Endometrium (tissue), 2 donors: ENCODE results near the gene SMIM36.
"Not testable (repeated sequence)": the region's sequence is repeated elsewhere in the genome, so short reads cannot be mapped to it uniquely, and the experiment has no call there.

ENCODE experiments used
- FAIRE-seq: peaks from 2 replicates; lab custom pipeline; 2012; peaks lifted over from hg19 to GRCh38; lab: Jason Lieb, UNC
- donor health status: control.
- donor health status: control.

The SMIM36 gene

DNA sequence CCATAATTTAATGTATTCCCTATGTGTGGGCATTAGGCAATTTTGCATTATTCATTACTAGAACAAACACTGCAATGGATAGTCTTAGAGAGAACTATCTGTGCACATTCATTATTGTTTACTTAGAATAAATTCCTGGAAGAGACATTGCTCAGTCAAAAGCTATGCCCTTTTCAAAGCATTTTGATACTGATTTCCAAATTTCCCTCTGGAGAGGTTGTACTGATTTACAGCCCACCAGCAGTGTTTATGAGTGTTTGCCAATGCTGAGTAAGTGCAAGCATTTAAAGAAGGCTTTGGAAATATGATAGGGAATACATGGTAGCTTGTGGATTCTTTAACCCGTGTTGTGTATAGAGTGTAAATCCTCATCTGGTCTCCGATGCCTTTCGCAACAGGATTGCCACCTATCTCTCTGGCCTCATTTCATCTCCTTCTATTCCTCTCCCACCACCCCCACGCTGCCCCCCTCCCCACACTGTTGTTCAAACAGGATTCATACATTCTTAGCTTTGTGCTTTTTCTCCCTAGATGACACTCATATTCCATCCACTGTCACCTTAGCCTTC, 56.3 kb downstream of the SMIM36 start:
- FAIRE-seq = no peak

DNA sequence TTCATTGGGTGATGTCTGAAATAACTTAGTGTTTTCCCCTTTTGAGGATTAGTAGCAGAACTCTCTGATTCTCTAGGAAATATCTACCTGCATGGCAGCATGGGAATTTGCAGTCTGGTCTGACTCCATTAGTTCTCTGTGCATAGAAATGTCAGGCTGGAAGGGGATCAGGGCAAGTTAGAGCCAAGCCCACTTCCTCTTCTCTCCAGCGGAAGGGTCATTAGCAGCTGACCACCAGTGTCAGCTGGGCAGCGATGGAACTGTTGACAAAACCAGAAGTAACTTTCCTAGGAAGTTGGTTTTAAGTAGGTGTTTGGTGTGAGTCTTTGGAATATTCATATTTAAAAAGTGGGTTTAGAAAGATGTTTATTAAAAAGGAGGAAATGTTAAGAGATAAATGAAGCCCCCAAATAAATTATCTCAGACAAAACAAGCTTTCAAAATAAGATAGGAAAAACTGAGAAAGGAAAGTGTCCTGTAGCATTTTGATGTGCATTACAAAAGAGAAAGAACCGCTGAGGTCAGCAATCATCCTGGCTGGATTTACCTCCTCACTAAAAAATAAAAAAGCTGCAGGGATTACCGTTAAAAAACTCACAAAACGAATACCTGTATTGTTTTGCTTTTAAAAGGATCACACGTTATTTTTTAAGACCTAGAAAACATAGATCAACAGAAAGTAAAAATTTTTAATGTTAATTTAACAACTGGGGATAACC, 57.3 kb downstream of the SMIM36 start:
- no peak for FAIRE-seq

DNA sequence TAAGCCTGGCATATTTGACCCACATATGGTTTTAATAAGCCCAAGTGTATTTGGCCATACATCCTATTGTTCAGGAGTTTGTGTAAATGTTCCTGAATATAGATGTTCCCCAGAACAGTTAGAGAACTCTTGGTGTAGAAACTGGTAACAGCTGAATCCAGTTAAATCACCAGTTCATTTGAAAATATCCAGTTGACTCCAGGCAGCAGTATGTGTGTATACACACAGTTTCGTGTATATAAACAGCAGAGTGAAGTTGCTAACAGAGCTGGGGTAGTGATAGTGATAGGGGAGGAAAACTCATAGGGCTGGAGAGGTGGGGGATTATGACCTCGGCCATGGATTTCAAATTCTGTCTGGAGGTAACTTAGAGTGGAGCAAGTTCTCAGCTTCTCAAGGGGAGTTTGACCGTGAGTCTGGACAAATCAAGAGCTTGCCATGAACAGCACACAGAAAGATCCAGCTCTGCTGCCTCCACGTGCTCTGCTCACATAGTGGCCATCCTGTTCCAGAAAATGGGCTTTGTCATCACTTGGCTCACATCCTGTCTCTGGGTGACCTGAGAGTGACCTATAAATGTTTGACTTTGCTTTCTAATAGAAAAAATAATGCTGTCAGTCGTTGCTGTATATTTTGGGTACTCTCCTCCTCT, 59.0 kb downstream of the SMIM36 start:
- no peak for FAIRE-seq

DNA sequence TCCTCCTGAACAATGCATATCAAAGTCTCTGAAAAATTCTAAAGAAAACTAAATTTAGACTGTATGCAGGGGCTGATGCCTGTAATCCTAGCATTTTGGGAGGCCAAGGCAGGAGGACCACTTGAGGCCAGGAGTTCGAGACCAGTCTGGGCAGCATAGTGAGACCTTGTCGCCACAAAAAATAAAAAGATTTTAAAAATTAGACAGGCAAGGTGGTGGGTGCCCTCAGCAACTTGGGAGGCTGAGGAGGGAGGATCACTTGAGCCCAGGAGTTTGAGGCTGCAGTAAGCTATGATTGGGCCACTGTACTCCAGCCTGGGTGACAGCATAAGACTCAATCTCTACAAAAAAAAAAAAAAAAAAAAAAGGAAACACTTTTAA, 59.5 kb downstream of the SMIM36 start:
- no peak for FAIRE-seq

DNA sequence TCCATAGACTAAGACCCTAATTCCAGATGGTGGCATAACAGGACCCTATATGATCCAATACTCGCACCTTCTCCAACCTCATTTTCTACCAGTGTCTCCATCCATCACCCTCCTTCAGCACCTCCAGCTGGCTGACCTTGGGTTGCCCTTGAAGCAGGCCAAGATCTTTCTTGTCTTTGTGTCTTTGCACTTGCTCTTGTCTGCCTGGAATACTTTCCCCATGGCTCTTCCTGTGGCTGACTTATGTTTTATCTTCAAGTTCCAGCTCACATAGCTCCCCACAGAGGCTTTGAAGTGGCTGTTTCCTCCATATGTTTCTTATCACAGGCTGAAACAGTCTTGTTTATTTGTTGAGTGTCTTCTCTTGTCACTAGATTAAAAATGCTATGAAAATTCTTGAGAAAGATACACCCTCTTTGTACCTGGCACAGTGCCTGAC, 60.0 kb downstream of the SMIM36 start:
- no peak for FAIRE-seq

DNA sequence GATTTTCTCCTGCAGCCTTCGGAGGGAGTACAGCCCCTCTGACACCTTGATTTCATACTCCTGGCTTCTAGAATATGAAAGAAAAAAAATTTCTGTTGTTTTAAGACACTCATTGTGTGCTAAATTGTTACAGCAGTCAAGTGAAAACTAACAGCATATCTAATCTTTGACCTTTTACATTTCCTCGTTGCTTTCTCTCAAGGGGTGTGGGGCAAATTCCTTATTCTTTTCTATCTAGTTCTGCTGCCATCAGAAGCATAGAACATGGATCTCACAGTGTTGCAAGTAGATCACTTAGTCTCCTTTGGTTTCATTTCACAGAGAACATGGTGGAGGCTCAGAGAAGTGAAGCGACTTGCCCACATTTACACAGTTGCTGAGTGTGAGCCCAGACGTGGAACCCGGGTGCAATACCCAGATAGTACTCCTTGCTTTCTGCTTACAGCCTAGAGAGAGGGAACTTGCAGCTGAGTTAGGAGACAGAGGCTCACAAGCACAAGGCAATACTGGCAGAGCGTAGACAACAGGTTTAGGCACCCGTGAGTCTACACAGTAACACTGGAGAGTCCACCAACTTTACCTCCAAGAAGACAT, 60.9 kb downstream of the SMIM36 start:
- FAIRE-seq = no peak

DNA sequence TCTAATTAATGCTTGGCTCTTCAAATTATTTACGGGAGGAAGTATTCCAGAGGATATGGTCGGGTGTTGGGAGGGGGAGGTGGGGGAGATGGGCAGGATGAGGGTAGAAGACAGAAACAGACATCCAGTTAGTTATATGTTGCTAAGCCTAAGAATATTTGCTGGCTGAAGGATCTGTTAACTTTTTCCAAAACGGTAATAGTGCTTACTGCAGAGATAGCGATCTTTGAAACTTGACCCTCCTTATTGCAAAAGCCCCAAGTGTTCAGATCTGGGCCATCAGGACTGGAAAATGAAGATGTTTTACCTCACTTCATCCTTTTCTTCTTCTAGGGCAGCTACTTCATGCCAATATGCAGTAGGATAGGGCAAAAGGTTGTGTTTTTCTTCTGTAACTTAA, 62.6 kb downstream of the SMIM36 start:
- no peak for FAIRE-seq

DNA sequence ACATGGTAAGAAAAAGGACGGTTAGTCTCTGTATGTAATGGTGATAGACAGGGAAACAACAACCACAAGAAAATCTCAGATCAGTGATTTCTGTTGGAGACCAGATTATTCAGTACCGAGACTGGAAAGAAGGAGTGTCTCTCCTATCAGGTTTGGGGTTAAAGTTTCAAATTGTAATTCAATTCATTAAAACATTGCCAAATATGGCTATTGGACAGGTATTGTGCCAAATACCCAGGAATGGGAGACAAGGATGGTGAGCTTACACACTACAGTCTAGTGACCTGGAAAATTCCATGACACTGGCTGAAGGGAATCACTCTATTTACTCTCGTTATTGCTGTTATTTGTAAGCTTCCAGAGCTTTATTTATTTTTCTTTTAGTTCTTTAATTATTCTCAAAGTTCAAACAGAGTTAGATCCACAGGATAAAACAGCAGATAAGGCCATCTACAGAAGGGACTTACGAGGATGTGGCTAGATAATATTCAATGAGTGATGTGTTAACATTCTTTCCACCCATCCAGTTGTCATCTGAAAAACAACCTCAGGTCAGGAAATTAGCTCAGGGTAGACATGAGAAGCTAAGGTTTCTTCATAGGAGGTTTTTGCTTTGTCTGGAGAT, 64.6 kb downstream of the SMIM36 start:
- FAIRE-seq = no peak

DNA sequence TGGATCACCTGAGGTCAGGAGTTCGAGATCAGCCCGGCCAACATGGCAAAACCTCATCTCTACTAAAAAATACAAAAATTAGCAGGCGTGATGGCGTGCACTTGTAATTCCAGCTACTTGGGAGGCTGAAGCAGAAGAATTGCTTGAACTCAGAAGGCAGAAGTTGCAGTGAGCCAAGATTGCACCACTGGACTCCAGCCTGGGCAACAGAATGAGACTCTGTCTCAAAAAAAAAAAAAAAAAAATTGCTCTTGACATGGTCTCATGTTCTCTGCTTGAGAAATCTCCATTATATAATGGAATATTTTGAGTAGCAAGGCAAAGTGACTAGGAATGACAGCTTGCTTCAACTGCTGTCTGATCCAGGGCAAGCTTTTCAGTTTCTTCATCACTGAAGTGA, 65.2 kb downstream of the SMIM36 start:
- FAIRE-seq = not testable (repeated sequence)

DNA sequence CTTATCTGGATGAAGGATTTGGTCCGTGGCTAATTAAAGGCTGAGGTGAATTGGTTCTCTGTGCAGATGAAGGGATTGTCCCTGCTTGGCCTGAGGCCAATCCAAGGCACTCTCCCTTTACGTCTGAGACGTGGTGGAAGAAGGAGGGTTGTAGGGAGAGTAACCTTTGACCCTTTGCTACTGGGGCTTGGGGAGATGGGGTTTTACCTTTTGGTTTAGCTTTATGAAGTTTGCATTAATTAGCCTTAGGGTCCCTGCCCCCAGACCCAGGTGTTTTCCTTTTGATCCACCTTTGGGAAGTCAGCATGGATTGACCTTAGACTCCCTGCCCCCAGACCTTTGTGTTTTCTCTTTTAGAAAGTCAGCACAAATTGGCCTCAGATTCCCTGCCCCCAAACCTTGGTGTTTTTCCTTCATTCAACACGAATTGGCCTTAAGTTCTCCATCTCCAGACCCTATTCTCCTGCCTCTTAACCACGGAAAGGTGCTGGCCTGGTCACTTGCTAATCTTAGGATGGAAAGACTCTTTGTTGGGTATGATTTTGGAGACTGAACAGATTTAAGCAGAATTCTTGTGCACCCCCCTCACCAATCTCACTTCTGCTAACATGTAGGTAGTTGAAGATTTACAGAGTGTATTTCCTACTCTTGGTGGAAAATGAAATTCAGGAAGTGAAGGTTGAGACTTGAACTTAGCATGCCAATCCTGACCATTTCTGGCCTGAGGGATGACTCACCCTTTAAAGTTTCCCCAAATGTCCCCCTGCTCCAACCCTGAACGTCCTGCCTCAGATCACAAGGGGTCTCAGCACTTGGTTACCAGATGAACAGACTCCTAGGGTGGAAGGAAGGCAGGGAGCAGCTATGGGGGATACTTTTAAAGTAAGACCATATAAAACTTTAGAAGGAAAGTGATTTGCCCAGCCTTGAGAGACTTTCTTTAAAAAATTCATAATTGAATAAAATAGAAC, 66.5 kb downstream of the SMIM36 start:
- no peak for FAIRE-seq

DNA sequence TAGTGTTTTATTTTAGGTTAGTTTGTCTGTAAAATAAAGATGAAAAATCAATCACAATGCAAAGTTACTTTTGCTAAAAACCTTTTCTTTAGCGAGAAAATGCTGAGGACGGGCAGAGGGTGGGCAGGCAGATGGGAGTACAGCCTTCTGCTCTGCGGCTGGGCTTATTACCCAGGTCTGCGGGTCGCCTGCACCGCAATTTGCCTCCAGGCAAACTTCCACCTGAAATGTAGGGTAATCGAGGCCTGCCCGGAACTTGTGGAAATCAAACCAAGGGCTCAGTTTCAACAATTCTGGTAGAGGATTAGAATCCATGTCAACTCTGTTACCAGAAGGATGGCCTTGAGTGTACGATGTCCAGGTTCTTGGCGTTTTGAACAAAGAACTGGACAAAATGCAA, 67.3 kb downstream of the SMIM36 start:
- no peak for FAIRE-seq

DNA sequence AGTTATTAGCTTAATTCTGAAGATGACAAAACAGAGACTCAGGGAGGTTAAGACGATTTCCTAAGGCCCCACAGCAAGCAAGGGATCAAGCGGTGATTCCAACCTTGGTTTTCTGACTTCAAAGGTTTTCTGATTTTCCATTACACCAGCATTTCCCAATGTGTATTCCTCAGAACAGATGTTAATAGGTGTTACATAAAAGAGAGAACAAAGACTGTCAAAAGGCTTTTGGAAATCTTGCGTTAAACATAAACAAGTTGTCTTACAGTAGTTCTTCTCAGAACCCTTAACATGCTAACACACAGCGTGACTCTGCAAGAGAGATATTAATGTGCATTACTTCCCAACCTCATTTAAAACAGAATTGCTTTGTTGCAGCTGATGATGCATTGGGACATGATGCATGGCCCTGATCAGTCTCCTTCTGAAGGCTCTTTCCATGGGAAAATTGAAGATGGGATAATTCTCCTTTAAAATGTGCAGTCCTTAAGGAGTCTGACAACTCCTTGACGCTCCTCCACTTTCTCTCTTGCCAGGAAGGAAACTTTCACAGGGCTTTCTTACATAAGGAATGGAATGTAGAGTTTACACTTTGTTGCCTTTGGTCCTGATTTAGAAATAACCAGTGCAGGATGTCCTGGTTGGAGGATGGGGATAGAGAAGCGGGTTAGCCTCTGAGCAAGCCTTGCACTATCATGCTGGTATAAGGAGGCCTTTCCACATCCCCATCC, 68.1 kb downstream of the SMIM36 start:
- FAIRE-seq = no peak

DNA sequence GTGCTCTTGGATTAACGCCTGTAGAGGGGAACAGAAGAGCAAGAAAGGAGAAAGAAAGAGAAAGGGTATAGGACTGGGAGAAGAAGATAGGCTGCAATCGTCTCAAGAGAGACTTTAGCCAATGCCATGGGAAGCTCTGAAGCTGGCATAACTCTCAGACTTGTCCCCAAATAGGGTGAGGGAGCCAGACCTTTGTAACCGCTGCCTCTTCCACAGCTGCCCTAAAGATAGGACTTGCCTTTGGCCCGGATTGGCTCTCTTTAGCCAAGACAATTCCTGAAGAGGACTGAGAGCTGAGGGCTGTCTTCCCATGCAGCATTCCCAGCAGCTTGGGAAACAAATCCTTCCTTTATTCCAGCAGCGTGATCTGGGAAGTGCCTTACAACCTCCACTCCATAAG, 68.8 kb downstream of the SMIM36 start:
- no peak for FAIRE-seq

DNA sequence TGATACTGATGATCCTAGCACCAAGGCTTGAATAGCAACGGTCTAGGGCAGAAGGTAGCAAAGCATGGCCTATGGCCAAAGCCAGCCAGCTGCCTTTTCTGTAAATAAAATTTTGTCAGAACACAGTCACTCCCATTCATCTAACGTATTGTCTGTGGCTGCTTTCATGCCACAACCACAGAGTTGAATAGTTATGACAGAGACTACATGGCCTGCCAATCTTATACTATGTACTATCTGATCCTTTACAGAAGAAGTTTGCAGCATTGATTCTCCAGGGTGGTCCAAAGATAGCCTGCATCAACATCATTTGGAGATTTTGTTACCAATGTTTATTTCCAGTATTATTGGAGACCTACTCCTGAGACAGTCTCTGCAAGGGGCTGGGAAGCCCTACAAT, 69.7 kb downstream of the SMIM36 start:
- FAIRE-seq = no peak

DNA sequence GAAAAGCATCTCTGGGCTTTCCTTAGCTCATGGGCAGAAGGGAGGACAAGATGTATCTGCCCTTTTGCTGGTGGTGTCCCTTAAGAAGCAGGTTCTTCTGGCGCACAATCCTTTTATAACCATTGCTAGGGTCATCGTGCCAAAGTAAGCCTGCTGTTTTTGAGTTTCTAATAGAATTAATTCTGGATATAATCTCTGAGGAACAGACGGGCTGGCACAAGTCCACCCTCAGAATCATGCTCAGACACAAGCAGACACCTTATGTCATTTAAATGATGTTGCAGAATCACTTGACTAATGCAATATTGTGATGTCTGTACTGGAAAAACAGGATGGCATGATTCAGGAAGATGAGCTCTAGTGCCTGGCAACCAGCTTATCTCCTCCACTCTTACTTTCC, 70.9 kb downstream of the SMIM36 start:
- no peak for FAIRE-seq

DNA sequence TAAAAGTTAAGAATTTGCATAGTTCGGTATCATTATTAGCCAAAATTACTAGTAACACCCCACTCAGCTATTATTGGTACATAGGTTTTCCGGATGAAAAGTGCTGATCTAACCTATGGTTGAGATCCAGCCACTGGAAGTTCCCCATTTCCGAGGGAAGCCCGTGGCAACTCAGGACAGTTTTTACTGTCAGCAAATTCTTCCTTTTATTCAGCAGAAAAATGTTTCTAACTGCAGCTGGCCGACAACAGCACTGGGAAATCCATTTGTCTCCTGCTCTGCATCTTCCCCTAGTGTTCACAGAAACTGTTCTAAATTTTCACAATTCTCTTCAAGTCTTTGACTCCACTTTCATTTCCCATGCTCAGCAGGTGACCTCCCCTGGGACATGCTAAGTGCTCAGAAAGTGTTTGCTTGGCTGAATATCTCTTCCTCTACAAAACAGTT, 74.1 kb downstream of the SMIM36 start:
- no peak for FAIRE-seq

DNA sequence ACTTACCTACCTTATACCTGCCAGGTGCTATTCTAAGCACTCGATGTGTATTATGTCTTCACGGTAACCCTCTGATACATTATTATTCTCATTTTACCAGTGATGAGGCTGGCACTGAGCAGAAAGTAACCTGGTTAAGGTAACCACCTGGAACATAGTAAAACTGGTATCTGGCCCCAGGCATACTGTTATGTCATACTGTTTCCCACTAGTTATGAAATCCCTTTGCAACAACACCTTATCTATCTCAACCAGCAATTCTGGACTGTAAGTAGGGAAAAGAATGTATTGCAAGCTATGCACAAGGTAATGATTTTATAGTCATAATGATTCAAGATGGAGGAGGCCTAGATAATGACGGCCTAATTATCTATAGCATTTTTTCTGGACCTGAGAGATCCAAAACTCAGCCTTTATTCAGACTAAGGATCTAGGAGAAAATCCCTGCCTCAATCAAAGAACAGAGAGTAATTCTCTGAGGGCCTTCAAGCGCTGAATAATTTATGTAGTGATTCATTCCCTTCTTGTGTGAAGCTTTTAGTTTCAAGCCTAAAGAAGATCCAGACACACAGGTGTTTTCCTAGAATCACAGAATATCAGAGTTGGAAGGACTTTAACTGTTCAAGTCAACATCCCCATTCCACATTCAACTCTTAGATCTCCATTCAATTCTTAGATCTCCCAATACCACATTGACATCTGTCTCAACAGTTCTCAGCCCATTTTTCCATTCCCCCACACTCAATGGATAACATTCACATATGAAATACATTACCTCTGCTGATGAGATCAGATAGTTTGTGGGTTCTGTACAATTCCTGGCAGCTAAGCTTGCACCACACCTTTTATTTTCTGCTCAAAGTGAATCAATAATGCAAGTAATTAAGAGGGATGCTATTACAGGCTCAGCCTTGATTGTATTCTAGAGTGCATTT, 74.8 kb downstream of the SMIM36 start:
- FAIRE-seq = no peak

DNA sequence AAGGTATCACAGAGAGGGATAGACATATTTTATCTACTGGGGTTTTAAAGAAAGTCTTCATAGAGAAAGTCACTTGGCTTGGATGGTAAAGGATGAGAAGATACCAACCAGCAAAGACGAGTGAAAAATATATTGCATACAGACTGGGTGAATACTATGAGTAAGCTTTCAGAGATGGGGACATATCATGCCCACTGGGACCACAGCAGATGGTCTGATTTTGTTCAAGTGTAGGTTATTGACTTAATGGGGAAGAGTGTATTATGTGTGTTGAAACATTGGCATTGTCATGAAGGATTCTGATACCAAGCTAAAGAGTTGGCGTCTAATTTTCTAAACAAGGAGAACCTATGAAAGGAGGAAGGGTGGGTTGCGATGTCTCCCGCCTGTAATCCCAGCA, 75.8 kb downstream of the SMIM36 start:
- FAIRE-seq = no peak

DNA sequence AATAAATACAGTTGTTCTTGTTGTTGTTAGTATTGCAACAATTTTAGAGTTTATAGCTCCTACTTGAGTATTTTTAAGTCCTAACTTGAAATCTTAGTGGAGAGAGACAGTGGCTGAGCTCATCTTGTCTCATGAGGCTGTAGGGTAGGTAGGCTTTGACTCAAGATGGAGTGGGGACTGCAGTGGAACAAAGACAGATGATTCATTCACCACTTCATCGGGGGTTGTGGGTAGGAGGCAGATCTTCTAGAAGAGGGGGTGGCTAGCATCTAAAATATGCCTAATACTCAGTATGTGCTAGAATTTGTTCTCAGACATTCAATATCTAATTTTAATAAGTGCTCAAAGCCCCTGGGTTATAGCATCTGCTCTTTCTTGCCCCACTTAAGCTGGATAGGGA, 76.5 kb downstream of the SMIM36 start:
- FAIRE-seq = no peak
